Smooth muscle cell (in vitro differentiated cells): ENCODE measurements around the gene CCNYL1. TPM values are rescaled to one million over a fixed set of nuclear protein-coding genes. Genes with fewer than 3 reads are reported as not detected.

Experiments used
- DNase-seq: peaks from one replicate; lab custom pipeline; 2025; ENCODE audit not compliant: unreplicated experiment; lab: John Stamatoyannopoulos, UW
- H2AFZ ChIP-seq: fragments of 200-600 bp; sonication (generic); 2 replicates; pipeline ENCODE4 v1.6.0; 2016; ENCODE audit warnings: antibody characterized with exemption, low read depth, mild to moderate bottlenecking
- H3F3A ChIP-seq: fragments of 200-600 bp; sonication (generic); 2 replicates; pipeline ENCODE4 v1.6.0; 2017; ENCODE audit warnings: antibody characterized with exemption, low read depth
- H3K27ac ChIP-seq: fragments of 200-600 bp; sonication (generic); 2 replicates; pipeline ENCODE4 v1.5.1; 2016; ENCODE audit warnings: low read depth, mild to moderate bottlenecking
- H3K27me3 ChIP-seq: fragments of 200-600 bp; sonication (generic); 2 replicates; pipeline ENCODE4 v1.6.1; 2016; ENCODE audit warnings: low read depth, mild to moderate bottlenecking
- H3K36me3 ChIP-seq: fragments of 200-600 bp; sonication (generic); 2 replicates; pipeline ENCODE4 v1.5.1; 2016; ENCODE audit warnings: low read depth
- H3K4me1 ChIP-seq: fragments of 200-600 bp; sonication (generic); 2 replicates; pipeline ENCODE4 v1.5.1; 2016; ENCODE audit warnings: low read depth
- H3K4me2 ChIP-seq: fragments of 200-600 bp; sonication (generic); 2 replicates; pipeline ENCODE4 v1.6.0; 2016; ENCODE audit warnings: mild to moderate bottlenecking
- H3K4me3 ChIP-seq: fragments of 200-600 bp; sonication (generic); 2 replicates; pipeline ENCODE4 v1.5.1; 2016; ENCODE audit warnings: mild to moderate bottlenecking
- H3K79me2 ChIP-seq: fragments of 200-600 bp; sonication (generic); 2 replicates; pipeline ENCODE4 v1.6.0; 2016; ENCODE audit warnings: low read depth, mild to moderate bottlenecking
- H3K9ac ChIP-seq: fragments of 200-600 bp; sonication (generic); 2 replicates; pipeline ENCODE4 v1.6.0; 2016; ENCODE audit warnings: low read depth
- H3K9me3 ChIP-seq: fragments of 200-600 bp; sonication (generic); replicated peaks from 2 replicates; pipeline ENCODE4 v1.5.1; 2016; ENCODE audit warnings: low read depth
- H4K20me1 ChIP-seq: fragments of 200-600 bp; sonication (generic); 2 replicates; pipeline ENCODE4 v1.6.0; 2016; ENCODE audit warnings: low read depth
- WGBS: methylation state at CpG from one replicate; pipeline ENCODE4 v1.1.7; 2016; ENCODE audit warnings: low lambda C conversion rate; 5-methylcytosine and 5-hydroxymethylcytosine counted together
- polyA plus RNA-seq: library from polyadenylated mRNA; unstranded; fragments of >200 nt; fragmentation: Nextera tagmentation; extraction: Ambion mirVana; gene quantifications from 2 replicates; pipeline ENCODE4 v1.2.1, GENCODE V29; 2016
- total RNA-seq: library from RNA; depleted of rRNA; stranded (reverse); fragments of >200 nt; gene quantifications from 2 replicates; pipeline ENCODE4 v1.2.3, GENCODE V29; 2014
- TF ChIP-seq, protein P1 (sequence below): fragments of 200-600 bp; sonication (generic); IDR thresholded peaks from 2 replicates; pipeline ENCODE4 v1.5.1; 2017; ENCODE audit warnings: borderline replicate concordance, mild to moderate bottlenecking, antibody characterized with exemption; ENCODE audit not compliant: insufficient read depth, poor library complexity, severe bottlenecking

CCNYL1 gene
- total RNA-seq: 8.8 and 15.1 TPM in 2 replicates
- 7.2 and 9.6 TPM in 2 replicates for polyA plus RNA-seq

DNA sequence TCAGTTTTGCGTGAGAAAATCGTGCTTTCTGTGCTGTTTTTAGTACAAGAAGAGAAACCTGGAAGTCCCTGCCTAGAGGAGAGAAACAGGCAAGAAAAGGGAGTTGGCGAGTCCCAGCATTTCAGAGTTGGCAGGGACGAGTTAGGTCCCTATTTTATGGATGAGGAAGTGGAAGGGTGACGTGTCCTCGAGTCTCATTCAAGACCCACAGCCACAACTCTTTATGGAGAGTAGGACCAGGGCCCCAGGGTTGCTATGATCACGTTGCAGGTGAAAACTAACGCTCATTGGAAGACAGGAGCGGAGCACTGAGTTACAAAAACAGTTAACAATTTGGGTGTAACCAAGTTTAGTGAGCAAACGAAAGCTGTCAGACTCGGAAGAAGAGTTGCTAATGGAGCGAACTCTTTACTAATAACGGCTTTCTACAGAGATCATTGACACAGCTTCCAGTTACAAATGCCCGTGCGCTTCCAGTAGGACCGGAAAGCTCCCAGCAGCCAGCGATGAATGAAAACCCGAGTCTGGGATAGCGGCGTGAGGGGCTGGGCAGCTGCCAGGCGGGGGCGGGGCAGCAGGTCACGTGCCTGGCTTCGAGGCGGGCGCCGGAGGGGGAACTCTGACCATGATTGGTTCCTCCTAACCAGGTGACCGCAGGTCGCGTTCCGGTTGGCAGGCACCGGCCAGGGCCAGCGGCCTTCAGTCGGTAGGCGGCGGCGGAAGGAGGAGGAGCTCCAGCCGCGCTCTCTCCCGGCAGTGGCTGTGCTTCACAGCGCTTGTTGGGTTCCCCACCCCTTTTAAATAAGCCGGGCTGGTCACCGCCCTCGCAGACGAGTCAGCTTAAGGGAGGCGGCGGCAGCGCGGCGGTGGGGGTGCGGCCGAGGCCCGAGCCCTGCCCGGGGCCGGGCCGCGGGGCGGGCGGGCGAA lies at the start of gene CCNYL1:
CCNYL1 (plus strand) TSS at position 827 of the 927 bp plus-strand sequence. CDS start 257 bp downstream, outside the sequence.
- peak within 1 kb of the TSS; percentile 94 for H3K4me2 ChIP-seq
- no peaks in the 10 kb centered on the region for H3K9me3 ChIP-seq
- peaks cover 24% of the 10 kb centered on the region for H4K20me1 ChIP-seq
- H3K79me2 ChIP-seq: peaks cover 19% of the 10 kb centered on the region
- peak; percentile 91 for DNase-seq
- peaks cover 8% of the 10 kb centered on the region for H3F3A ChIP-seq
- H3K9ac ChIP-seq: peak within 1 kb of the TSS; percentile 79
- peak within 1 kb of the TSS; percentile 65 for H2AFZ ChIP-seq
- H3K4me1 ChIP-seq: peaks cover 13% of the 10 kb centered on the region
- WGBS: 3% methylated on average over 30 of the region's 60 CpGs
- TF ChIP-seq, protein P1, sequence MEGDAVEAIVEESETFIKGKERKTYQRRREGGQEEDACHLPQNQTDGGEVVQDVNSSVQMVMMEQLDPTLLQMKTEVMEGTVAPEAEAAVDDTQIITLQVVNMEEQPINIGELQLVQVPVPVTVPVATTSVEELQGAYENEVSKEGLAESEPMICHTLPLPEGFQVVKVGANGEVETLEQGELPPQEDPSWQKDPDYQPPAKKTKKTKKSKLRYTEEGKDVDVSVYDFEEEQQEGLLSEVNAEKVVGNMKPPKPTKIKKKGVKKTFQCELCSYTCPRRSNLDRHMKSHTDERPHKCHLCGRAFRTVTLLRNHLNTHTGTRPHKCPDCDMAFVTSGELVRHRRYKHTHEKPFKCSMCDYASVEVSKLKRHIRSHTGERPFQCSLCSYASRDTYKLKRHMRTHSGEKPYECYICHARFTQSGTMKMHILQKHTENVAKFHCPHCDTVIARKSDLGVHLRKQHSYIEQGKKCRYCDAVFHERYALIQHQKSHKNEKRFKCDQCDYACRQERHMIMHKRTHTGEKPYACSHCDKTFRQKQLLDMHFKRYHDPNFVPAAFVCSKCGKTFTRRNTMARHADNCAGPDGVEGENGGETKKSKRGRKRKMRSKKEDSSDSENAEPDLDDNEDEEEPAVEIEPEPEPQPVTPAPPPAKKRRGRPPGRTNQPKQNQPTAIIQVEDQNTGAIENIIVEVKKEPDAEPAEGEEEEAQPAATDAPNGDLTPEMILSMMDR: no peak
- H3K27me3 ChIP-seq: no peaks in the 10 kb centered on the region
- peak within 1 kb of the TSS; percentile 97 for H3K4me3 ChIP-seq
- H3K27ac ChIP-seq: peak within 1 kb of the TSS; percentile 76
- H3K36me3 ChIP-seq: no peaks in the 10 kb centered on the region

DNA sequence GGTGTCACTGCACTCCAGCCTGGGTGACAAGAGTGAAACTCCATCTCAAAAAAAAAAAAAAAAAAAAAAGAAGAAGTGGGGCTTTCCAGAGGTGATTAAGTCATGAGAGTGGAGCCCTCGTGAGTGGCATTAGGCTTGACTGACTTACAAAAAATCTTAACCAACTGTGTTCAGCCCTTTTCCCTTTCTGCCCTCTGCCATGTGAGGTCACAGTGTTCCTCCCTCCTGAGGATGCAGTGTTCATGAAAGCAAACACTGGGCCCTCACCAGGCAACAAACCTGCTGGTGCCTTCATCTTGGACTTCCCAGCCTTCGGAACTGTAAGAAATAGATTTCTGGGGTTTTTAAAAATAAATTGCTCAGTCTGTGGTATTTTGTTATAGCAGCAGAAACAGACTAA lies 49.2 kb upstream of the CCNYL1 start:
- H3K9me3 ChIP-seq: no peaks in the 10 kb centered on the region
- no peaks in the 10 kb centered on the region for H4K20me1 ChIP-seq
- TF ChIP-seq, protein P1: no peak
- H3K4me1 ChIP-seq: no peaks in the 10 kb centered on the region
- H3K36me3 ChIP-seq: no peaks in the 10 kb centered on the region
- no peaks in the 10 kb centered on the region for H3K79me2 ChIP-seq
- H3K27ac ChIP-seq: no peak overlapping the region
- WGBS: 88% methylated on average over 2 of the region's 2 CpGs
- no peak overlapping the region for H3K4me3 ChIP-seq
- no peaks in the 10 kb centered on the region for H3F3A ChIP-seq
- no peak overlapping the region for H3K4me2 ChIP-seq
- H3K27me3 ChIP-seq: no peaks in the 10 kb centered on the region
- no peak overlapping the region for H2AFZ ChIP-seq
- H3K9ac ChIP-seq: no peak overlapping the region
- DNase-seq: no peak

DNA sequence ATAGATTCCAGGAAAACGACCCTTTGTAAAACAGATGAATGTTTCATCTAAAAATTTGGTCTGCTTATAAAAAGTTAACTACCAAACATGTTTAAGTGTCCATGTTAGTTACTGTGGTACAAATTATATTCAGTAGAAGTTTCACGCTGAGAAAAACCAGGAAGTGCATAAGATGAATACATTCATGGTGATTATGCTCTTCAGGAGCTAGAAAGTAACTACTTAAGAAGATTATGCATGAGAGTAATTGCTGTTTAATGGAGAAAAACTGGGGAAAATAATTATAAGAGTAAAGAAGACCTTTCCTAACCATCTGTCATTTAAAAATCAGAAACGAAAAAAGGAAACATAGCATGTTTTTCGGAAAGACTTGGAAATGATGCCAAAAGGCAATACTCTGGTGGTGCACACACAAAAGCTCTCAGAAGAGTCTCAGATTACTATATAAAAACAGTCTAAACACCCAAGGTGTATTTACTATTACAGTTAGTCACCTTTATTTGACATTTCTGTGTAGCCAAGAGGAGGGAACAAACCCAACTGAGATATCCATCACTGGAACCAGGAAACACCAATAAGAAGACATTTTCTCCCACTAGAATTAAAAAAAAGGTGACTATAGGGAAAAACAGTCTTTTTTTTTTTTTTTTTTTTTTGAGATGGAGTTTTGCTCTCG lies 47.4 kb upstream of the CCNYL1 start:
- TF ChIP-seq, protein P1: no peak
- Histone ChIP-seq H3K79me2 (no peaks in the 10 kb centered on the region), H3K9me3 (no peaks in the 10 kb centered on the region), H3K4me3 (no peak overlapping the region), H3F3A (no peaks in the 10 kb centered on the region), H3K27me3 (no peaks in the 10 kb centered on the region), H3K36me3 (no peaks in the 10 kb centered on the region), H3K4me1 (no peaks in the 10 kb centered on the region), H4K20me1 (no peaks in the 10 kb centered on the region), H2AFZ (no peak overlapping the region), H3K27ac (no peak overlapping the region), H3K9ac (no peak overlapping the region), H3K4me2 (no peak overlapping the region)
- DNase-seq: no peak
- whole genome bisulfite sequencing: 84% methylated on average over 4 of the region's 5 CpGs
